Activated T-cell treated with anti-CD3 and anti-CD28 coated beads for 4 hours (primary cell): ENCODE measurements around the gene HEMK1.

ENCODE experiments used
- DNase-seq: peaks from one replicate; pipeline ENCODE4 v3.0.0-alpha.2; 2020

The HEMK1 gene

GRCh38 chr3:50545781-50546180 is 23.5 kb upstream of the HEMK1 start:
- DNase-seq, result no peak

GRCh38 chr3:50549226-50549625 is 20.1 kb upstream of the HEMK1 start:
- no peak for DNase-seq

- peak; percentile 51 for DNase-seq
These were observed 19.1 kb upstream of the HEMK1 start for GRCh38 chr3:50550079-50550736.

GRCh38 chr3:50551054-50551659 is 18.2 kb upstream of the HEMK1 start:
- no peak for DNase-seq

GRCh38 chr3:50551681-50552435 is 17.5 kb upstream of the HEMK1 start:
- DNase-seq, result no peak

GRCh38 chr3:50552598-50552997 is 16.7 kb upstream of the HEMK1 start:
- DNase-seq, result no peak

GRCh38 chr3:50554553-50554952 is 14.8 kb upstream of the HEMK1 start:
- DNase-seq, result no peak

- DNase-seq, result no peak
These were observed 12.2 kb upstream of the HEMK1 start for GRCh38 chr3:50557106-50557505.

- DNase-seq, result no peak
These were observed 11.4 kb upstream of the HEMK1 start for GRCh38 chr3:50557915-50558314.

GRCh38 chr3:50559702-50560101 is 9.6 kb upstream of the HEMK1 start:
- DNase-seq, result no peak

- DNase-seq, result no peak
These were observed 6.5 kb upstream of the HEMK1 start for GRCh38 chr3:50562861-50563260.

GRCh38 chr3:50563867-50564266 is 5.5 kb upstream of the HEMK1 start:
- no peak for DNase-seq

- no peak for DNase-seq
These were observed 5.0 kb upstream of the HEMK1 start for GRCh38 chr3:50564321-50564720.

GRCh38 chr3:50567011-50567385 is 2.3 kb upstream of the HEMK1 start:
- no peak for DNase-seq

GRCh38 chr3:50567386-50568167 is 1.7 kb upstream of the HEMK1 start, which contains the start of gene C3orf18:
Gene C3orf18, minus strand, starts transcription at chr3:50567747. Its CDS starts 2,048 bp downstream, at chr3:50565699.
- DNase-seq, result peak; percentile 93

- no peak for DNase-seq
These were observed 1.4 kb downstream of the HEMK1 start for GRCh38 chr3:50570508-50571279.

GRCh38 chr3:50571486-50571885 is 2.2 kb downstream of the HEMK1 start:
- no peak for DNase-seq

- peak; percentile 79 for DNase-seq
These were observed 2.8 kb downstream of the HEMK1 start for GRCh38 chr3:50572158-50572557.

GRCh38 chr3:50572801-50573371 is 3.6 kb downstream of the HEMK1 start:
- no peak for DNase-seq

- peak; percentile 56 for DNase-seq
These were observed 4.5 kb downstream of the HEMK1 start for GRCh38 chr3:50573566-50574443.

GRCh38 chr3:50574444-50574831 is 5.1 kb downstream of the HEMK1 start:
- no peak for DNase-seq
